ENCODE data around the gene ROBO4. TPM values are rescaled to one million over a fixed set of nuclear protein-coding genes. Genes with fewer than 3 reads are reported as not detected.

The ROBO4 gene
- total RNA-seq, 1 experiment from 2014 or later, result not detected

GRCh38 chr11:124872280-124872679 is 25.4 kb downstream of the ROBO4 start:
- intact Hi-C loops (cut with micrococcal nuclease), result no loop called here
- TF ChIP-seq CEBPB (IDR thresholded peaks at IDR 0.05; ENCODE audit: low read depth) (no peak), JUND (IDR thresholded peaks at IDR 0.05) (no peak), SP1 (IDR thresholded peaks at IDR 0.05; ENCODE audit: low read depth) (no peak), SIN3A (IDR thresholded peaks at IDR 0.05; ENCODE audit: low read depth) (no peak), FOSL1 (IDR thresholded peaks at IDR 0.05; ENCODE audit: low read depth) (no peak), EZH2phosphoT487 (IDR thresholded peaks at IDR 0.05; ENCODE audit: borderline replicate concordance) (no peak), ZNF274 (IDR thresholded peaks at IDR 0.05; ENCODE audit: low read depth, low read length) (no peak), MAX (IDR thresholded peaks at IDR 0.05) (no peak), REST (IDR thresholded peaks at IDR 0.05; ENCODE audit: low read depth) (no peak), POLR2A (IDR thresholded peaks at IDR 0.05; ENCODE audit: borderline replicate concordance, extremely low read depth, insufficient read depth, insufficient read length) (no peak), YY1 (IDR thresholded peaks at IDR 0.05; ENCODE audit: extremely low read depth, insufficient replicate concordance, low read depth, low read length) (no peak), ATF3 (IDR thresholded peaks at IDR 0.05) (no peak), EZH2 (IDR thresholded peaks at IDR 0.05) (no peak), TCF7L2 (IDR thresholded peaks at IDR 0.05; ENCODE audit: borderline replicate concordance, extremely low read depth, insufficient read depth, insufficient read length) (no peak), ELF1 (IDR thresholded peaks at IDR 0.05; ENCODE audit: borderline replicate concordance, low read depth) (no peak), RAD21 (IDR thresholded peaks at IDR 0.05; ENCODE audit: low read depth) (no peak), SRF (IDR thresholded peaks at IDR 0.05; ENCODE audit: low read depth) (no peak), ZBTB33 (IDR thresholded peaks at IDR 0.05; ENCODE audit: extremely low read depth, insufficient replicate concordance, low read length) (no peak), POLR2AphosphoS5 (IDR thresholded peaks at IDR 0.05; ENCODE audit: low read depth, low read length) (no peak), ZFX (IDR thresholded peaks at IDR 0.05) (no peak)
- Histone ChIP-seq H3K9me3 (ENCODE audit: control insufficient read depth in 1 of 2, insufficient read depth in 1 of 2, low read depth in 1 of 2, low read length in 2 of 2) (no peaks in the 10 kb centered on the region), H3K4me3 (replicated peaks in 1 of 2; ENCODE audit: low read depth in 1 of 2, low read length in 2 of 2) (no peak overlapping the region), H3K36me3 (ENCODE audit: control insufficient read depth in 1 of 2, insufficient read depth in 2 of 2, low read length in 2 of 2) (no peaks in the 10 kb centered on the region), H3K4me2 (ENCODE audit: low read length) (no peak overlapping the region), H3K79me2 (ENCODE audit: insufficient read depth, low read length) (no peaks in the 10 kb centered on the region), H3K9ac (ENCODE audit: low read length) (no peak overlapping the region), H3K4me1 (ENCODE audit: control insufficient read depth in 1 of 2, insufficient read depth in 2 of 2, low read length in 2 of 2) (peaks cover 9 to 19% of the 10 kb centered on the region in 2 experiments), H3K27ac (ENCODE audit: low read depth, low read length) (no peak overlapping the region), H3K27me3 (ENCODE audit: insufficient read depth, low read length) (peaks cover 9% of the 10 kb centered on the region; the same call in 1 of the 2 replicates), H4K20me1 (ENCODE audit: insufficient read depth) (no peaks in the 10 kb centered on the region), H2AFZ (ENCODE audit: low read depth, low read length, poor library complexity, severe bottlenecking) (no peak overlapping the region), H3K9me2 (ENCODE audit: insufficient read depth) (no peaks in the 10 kb centered on the region)
- no TSS peak for BruUV-seq (replicated peaks)
- DNase-seq (ENCODE audit: low read depth, low spot score), result no peak
- ChIA-PET POLR2A (no interaction called here), CTCF (no interaction called here), RAD21 (ENCODE audit: low non-redundant PET in 1 of 2, low total read pairs in 2 of 2, uncharacterized antibody in 2 of 2, unreplicated experiment in 2 of 2) (no interaction called here)
- no peak for ATAC-seq

Measured in HCT116 (cell line).